GM18867 (cell line): ENCODE results near the gene FAM221B.

Experiments
- ATAC-seq: cut with Tn5 transposase; IDR thresholded peaks from one replicate; pipeline ENCODE4 v1.9.1; 2021; ENCODE audit warnings: mild to moderate bottlenecking, moderate library complexity; ENCODE audit not compliant: unreplicated experiment

The FAM221B gene

GRCh38 chr9:35792024-35792813, 36.3 kb downstream of the FAM221B start:
- no peak for ATAC-seq

DNA sequence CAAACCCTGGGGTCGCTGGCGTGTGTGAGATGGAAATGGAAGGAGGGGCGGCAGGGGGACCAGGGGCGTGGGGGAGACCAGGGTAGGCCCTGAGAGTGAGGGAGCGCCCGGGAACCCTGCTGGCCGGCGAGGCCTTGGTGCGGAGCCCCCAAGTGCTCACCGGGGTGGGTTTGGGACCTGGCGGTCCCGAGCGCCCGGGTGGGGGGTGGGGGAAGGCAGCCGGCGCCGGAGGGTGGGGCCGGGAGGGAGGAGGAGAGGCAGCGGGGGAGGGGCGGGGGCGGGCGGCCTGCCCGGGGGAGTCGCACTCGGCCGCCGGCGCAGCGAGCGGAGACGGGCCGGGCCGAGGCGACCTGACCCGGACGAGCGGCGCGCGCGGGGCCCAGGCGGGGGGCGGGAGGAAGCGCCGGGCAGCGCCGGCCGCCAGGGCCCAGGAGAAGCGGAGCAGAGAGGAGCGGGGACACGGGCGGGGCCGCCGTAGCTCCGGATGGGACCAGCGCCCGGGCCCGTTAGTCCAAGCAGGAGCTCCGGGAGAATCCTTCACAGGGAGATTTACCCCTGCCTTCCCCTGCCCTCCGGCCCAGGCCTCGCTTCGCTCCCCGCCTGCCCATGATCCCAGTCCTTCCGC, 37.1 kb downstream of the FAM221B start, which contains the start of gene NPR2:
NPR2 (plus strand) TSS at position 295 of the 625 bp plus-strand sequence. CDS start 818 bp downstream, outside the sequence.
- no peak for ATAC-seq

GRCh38 chr9:35790385-35791296, 37.9 kb downstream of the FAM221B start:
- ATAC-seq, result no peak

DNA sequence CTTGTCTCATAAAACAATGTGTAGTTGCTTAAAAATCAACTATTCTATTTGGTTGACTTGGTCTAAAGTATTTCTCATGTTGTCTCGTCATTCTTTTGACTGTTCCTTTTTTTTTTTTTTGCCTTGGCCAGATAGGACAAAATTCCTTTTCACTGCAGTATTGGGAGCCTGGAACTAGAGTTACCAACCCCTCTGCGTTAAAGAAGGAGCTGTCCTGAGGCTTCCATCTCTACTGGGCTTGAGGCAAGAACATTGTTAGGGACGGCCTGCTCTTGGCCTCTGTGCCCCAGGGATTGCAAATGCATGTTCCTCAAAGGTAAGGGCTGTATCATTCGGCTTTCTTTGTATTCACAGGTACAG, 38.5 kb downstream of the FAM221B start:
- ATAC-seq, result no peak

DNA sequence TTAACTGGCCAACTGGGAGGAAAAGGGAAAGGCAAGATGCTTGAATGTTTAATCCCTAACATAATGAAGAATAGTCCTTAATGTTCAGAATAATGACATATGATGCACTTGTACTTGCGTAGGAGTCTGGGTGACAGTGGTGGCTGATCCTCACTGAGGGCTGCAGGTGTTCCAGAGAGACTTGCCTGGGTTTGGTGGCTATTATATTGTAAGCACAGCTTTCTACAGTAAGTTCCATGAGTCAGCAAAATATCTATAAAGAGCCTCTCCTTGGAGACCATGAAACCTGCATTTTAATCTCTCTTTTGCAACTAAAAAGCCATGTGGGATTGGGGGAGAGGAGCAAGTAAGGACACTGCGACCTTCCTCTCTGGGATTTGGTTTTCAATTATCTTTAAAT, 39.0 kb downstream of the FAM221B start:
- no peak for ATAC-seq

DNA sequence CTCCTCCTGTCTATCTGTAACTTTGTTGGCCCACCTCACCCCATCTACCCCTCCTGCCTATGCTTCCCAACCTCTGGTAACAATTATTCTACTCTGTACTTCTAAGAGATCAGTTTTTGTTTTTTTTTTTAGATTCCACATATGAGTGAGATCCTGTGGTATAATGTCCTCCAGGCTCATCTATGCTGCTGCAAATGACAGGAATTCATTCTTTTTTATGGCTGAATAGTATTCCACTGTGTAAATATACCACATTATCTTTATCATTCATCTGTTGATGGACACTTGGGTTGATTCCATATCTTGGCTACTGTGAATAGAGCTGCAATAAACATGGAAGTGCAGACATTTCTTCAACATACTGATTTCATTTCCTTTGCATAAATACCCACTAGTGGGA, 45.1 kb downstream of the FAM221B start:
- ATAC-seq, result no peak

DNA sequence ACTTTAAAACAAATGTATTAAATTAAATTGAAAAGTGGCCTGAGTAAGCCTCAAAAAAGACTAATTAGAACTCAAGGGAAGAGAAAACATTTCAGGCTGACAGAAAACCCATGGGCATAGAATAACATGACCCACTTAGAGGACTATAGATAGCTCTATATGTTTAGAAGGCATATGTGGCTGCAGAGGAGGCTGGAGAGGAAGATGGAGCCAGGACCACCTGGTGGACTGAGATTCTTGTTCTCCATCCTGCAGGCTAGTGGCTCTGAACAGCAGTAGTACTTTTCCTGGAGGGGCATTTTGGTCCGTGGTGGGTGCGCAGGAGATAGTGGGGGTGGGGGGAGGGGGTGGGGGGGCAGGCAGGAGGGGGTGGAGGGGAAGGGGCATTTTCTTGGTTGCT, 47.5 kb downstream of the FAM221B start:
- no peak for ATAC-seq

DNA sequence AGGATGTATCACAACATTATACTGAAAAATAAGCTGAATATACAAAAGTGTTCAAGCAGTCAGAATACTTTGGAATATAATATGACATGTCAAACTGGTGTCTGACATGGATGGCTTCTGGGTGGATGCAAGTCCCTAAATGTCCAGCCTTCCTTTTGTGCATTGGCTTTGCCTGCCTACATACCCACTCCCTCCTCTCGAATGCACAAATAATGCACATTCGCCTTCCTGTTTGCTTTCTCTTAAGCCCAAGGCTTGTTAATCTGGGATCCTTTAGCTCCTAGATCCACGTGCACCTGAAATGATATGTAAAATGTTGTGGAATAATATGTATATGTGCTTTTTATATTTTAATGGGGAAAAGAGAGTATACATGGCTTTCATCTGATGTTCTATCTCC, 50.0 kb downstream of the FAM221B start:
- no peak for ATAC-seq

GRCh38 chr9:35776018-35776417, 52.5 kb downstream of the FAM221B start:
- no peak for ATAC-seq

- no peak for ATAC-seq
These were observed 53.5 kb downstream of the FAM221B start for GRCh38 chr9:35774907-35775635.

DNA sequence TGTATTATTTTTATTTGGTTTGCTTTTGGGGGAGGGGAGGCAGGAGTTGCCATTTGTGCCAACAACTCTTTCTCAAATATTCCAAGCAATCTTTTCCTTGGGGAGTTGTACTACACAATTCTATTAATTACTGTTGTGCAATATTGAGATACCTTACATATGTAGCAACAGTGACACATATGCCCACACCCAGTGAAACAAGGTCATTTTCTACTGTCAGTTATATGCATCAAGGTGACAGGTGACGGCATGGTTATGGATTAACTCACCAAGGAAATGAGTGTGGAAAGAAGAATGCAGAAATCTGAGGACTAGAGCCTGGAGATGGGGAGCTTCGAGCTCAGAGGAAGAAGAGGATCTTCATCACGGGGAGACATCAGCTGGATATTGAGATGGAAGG, 56.6 kb downstream of the FAM221B start:
- no peak for ATAC-seq

DNA sequence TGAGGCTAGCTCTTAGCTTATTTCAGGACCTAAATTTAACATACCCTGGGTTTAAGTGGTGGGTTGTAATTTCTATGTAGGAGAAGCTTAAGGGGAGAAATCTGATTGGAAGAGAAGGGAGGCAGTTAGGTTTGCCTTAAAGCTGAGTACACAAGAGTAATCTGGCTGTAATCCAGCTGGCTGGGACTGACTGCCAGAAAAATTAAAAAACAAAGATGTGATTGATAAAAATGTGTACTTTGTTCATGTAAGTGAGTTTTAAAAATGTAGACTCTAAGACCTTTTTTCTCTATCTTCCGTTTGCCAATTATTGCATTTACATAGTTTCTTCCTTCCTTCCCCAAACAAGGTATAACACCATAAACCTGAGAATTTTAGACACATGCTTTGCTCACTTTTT, 57.0 kb downstream of the FAM221B start:
- no peak for ATAC-seq

GRCh38 chr9:35771075-35771433, 57.5 kb downstream of the FAM221B start:
- no peak for ATAC-seq

DNA sequence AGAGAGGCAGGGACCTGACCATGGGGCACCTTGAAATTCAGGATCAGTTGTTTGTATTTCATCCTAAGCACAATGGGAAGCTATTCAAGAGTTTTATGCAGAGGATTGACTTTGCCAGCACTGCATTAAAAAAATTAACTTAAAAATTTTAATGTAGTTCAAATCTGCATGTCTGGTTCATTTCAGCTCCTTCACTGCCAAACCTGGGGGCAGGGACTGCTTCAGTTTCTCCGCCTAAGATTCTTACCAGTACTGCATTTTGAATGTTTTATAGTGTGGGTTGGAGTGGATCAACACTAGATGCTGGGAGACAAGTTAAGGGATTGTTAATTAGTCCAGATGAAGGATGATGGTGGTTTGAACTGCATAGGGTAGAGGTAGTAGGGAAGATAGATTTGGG, 58.8 kb downstream of the FAM221B start:
- ATAC-seq, result no peak

DNA sequence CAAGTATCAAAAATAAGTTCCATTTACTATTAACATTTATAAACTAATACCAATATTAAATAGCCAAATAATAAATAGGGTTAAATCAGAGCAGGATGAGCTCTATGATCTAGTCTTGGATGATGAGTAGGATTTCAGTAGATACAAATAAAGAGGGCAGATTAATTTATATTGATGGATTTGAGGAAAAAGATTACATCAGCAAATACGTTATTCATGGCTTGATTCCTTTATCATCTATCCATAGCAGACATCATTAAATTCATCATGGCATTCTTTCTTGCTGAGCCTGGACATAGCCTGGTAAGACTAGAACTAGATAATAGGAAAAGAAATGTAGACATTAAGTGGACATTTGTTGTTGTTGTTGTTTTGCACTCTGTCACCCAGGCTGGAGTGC, 61.1 kb downstream of the FAM221B start:
- ATAC-seq, result no peak

DNA sequence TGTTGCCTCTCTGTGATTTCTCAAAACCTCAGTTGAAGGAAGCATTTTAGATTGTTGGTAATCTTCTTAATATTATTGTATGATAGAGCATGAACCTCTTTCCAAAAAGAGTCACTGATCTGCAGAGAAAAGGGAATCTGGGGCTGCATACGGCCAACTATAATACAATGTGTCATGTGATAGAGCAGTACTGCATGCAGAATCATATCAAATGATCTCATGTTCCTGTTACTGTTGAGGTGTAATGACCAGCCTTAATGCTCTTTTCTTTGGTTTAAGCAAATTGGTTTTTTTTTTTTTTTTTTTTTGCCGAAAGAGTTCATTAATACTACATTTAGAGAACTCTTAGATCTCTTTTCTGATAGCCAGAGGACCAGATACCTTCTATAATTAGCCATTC, 61.5 kb downstream of the FAM221B start:
- ATAC-seq, result no peak
